ENCODE data around the gene ADARB2.

ADARB2 gene

GRCh38 chr10:1672001-1672781, 65.1 kb downstream of the ADARB2 start:
- H4K20me1 ChIP-seq (ENCODE audit: control insufficient read depth, insufficient read depth, low read depth, low read length): no peaks in the 10 kb centered on the region
- H3F3A ChIP-seq (ENCODE audit: control insufficient read depth, insufficient read depth): no peaks in the 10 kb centered on the region
- H3K4me3 ChIP-seq (ENCODE audit: low read length): no peak overlapping the region
- H3K79me2 ChIP-seq (ENCODE audit: control insufficient read depth, low read length): no peaks in the 10 kb centered on the region
- peaks cover 37% of the 10 kb centered on the region for H3K27me3 ChIP-seq (ENCODE audit: control insufficient read depth, low read length)
- no peaks in the 10 kb centered on the region for H3K36me3 ChIP-seq (ENCODE audit: control insufficient read depth, low read length)
- no peaks in the 10 kb centered on the region for H3K9me3 ChIP-seq (ENCODE audit: control insufficient read depth, insufficient read depth, low read length)
- H3K4me1 ChIP-seq (ENCODE audit: control insufficient read depth, low read length): peaks cover 8% of the 10 kb centered on the region
- H3K4me2 ChIP-seq (ENCODE audit: low read length): no peak overlapping the region
- no peaks in the 10 kb centered on the region for H3K9me2 ChIP-seq (replicated peaks; ENCODE audit: control insufficient read depth, low read length)
- no peak overlapping the region for H3K27ac ChIP-seq (ENCODE audit: low read depth, low read length)
- TF ChIP-seq EZH2phosphoT487 (IDR thresholded peaks at IDR 0.05; ENCODE audit: borderline replicate concordance, low read length) (no peak), CTCF (IDR thresholded peaks at IDR 0.05; ENCODE audit: low read depth, low read length, poor library complexity, severe bottlenecking) (no peak)

GRCh38 chr10:1671366-1672000, 65.8 kb downstream of the ADARB2 start:
- H3K9me3 ChIP-seq (ENCODE audit: control insufficient read depth, insufficient read depth, low read length): no peaks in the 10 kb centered on the region
- TF ChIP-seq CTCF (IDR thresholded peaks at IDR 0.05; ENCODE audit: low read depth, low read length, poor library complexity, severe bottlenecking) (no peak), EZH2phosphoT487 (IDR thresholded peaks at IDR 0.05; ENCODE audit: borderline replicate concordance, low read length) (no peak)
- no peak overlapping the region for H3K4me2 ChIP-seq (ENCODE audit: low read length)
- H3F3A ChIP-seq (ENCODE audit: control insufficient read depth, insufficient read depth): no peaks in the 10 kb centered on the region
- H3K4me3 ChIP-seq (ENCODE audit: low read length): no peak overlapping the region
- H4K20me1 ChIP-seq (ENCODE audit: control insufficient read depth, insufficient read depth, low read depth, low read length): no peaks in the 10 kb centered on the region
- peaks cover 40% of the 10 kb centered on the region for H3K27me3 ChIP-seq (ENCODE audit: control insufficient read depth, low read length)
- H3K27ac ChIP-seq (ENCODE audit: low read depth, low read length): no peak overlapping the region
- H3K36me3 ChIP-seq (ENCODE audit: control insufficient read depth, low read length): no peaks in the 10 kb centered on the region
- H3K4me1 ChIP-seq (ENCODE audit: control insufficient read depth, low read length): peaks cover under 1% of the 10 kb centered on the region; the same call in 1 of the 2 replicates
- H3K79me2 ChIP-seq (ENCODE audit: control insufficient read depth, low read length): no peaks in the 10 kb centered on the region
- H3K9me2 ChIP-seq (replicated peaks; ENCODE audit: control insufficient read depth, low read length): no peaks in the 10 kb centered on the region

- no peaks in the 10 kb centered on the region for H3F3A ChIP-seq (ENCODE audit: control insufficient read depth, insufficient read depth)
- no peaks in the 10 kb centered on the region for H3K4me1 ChIP-seq (ENCODE audit: control insufficient read depth, low read length)
- TF ChIP-seq CTCF (IDR thresholded peaks at IDR 0.05; ENCODE audit: low read depth, low read length, poor library complexity, severe bottlenecking) (no peak), EZH2phosphoT487 (IDR thresholded peaks at IDR 0.05; ENCODE audit: borderline replicate concordance, low read length) (no peak)
- H3K27me3 ChIP-seq (ENCODE audit: control insufficient read depth, low read length): peaks cover 40% of the 10 kb centered on the region
- no peaks in the 10 kb centered on the region for H3K79me2 ChIP-seq (ENCODE audit: control insufficient read depth, low read length)
- no peaks in the 10 kb centered on the region for H4K20me1 ChIP-seq (ENCODE audit: control insufficient read depth, insufficient read depth, low read depth, low read length)
- no peak overlapping the region for H3K27ac ChIP-seq (ENCODE audit: low read depth, low read length)
- no peaks in the 10 kb centered on the region for H3K36me3 ChIP-seq (ENCODE audit: control insufficient read depth, low read length)
- H3K4me3 ChIP-seq (ENCODE audit: low read length): no peak overlapping the region
- no peak overlapping the region for H3K4me2 ChIP-seq (ENCODE audit: low read length)
- no peaks in the 10 kb centered on the region for H3K9me3 ChIP-seq (ENCODE audit: control insufficient read depth, insufficient read depth, low read length)
- H3K9me2 ChIP-seq (replicated peaks; ENCODE audit: control insufficient read depth, low read length): no peaks in the 10 kb centered on the region
These were observed 66.6 kb downstream of the ADARB2 start for GRCh38 chr10:1670541-1671365.

Data from DOHH2 (cell line).